Smooth muscle cell of the brain vasculature (primary cell): ENCODE data around the gene FUBP3.
"Not testable (repeated sequence)": the region's sequence is repeated elsewhere in the genome, so short reads cannot be mapped to it uniquely, and the experiment has no call there.

Source experiments
- DNase-seq: peaks from one replicate; pipeline ENCODE4 v3.0.0-alpha.2; 2012; ENCODE audit warnings: low read depth, low spot score

Gene FUBP3

GRCh38 chr9:130555968-130556367 is 23.4 kb upstream of the FUBP3 start:
- no peak for DNase-seq

- no peak for DNase-seq
Measured at GRCh38 chr9:130556396-130557076, 22.8 kb upstream of the FUBP3 start.

- DNase-seq: no peak
Measured at GRCh38 chr9:130557077-130557468, 22.3 kb upstream of the FUBP3 start.

GRCh38 chr9:130561056-130561455 is 18.3 kb upstream of the FUBP3 start:
- DNase-seq: no peak

GRCh38 chr9:130562525-130562924 is 16.9 kb upstream of the FUBP3 start:
- not testable (repeated sequence) for DNase-seq

- no peak for DNase-seq
Measured at GRCh38 chr9:130563797-130564196, 15.6 kb upstream of the FUBP3 start.

- DNase-seq: no peak
Measured at GRCh38 chr9:130565792-130566191, 13.6 kb upstream of the FUBP3 start.

- DNase-seq: peak; percentile 2
Measured at GRCh38 chr9:130570208-130570607, 9.2 kb upstream of the FUBP3 start.

GRCh38 chr9:130575514-130575913 is 3.9 kb upstream of the FUBP3 start:
- DNase-seq: no peak

- no peak for DNase-seq
Measured at GRCh38 chr9:130576176-130576575, 3.2 kb upstream of the FUBP3 start.

- DNase-seq: no peak
Measured at GRCh38 chr9:130579738-130580463, 524 bp downstream of the FUBP3 start.

- no peak for DNase-seq
Measured at GRCh38 chr9:130581766-130582165, 2.4 kb downstream of the FUBP3 start.

GRCh38 chr9:130583271-130583670 is 3.9 kb downstream of the FUBP3 start:
- no peak for DNase-seq

GRCh38 chr9:130587921-130588320 is 8.5 kb downstream of the FUBP3 start:
- DNase-seq: no peak

GRCh38 chr9:130588416-130588815 is 9.0 kb downstream of the FUBP3 start:
- no peak for DNase-seq

- DNase-seq: no peak
Measured at GRCh38 chr9:130589754-130590153, 10.4 kb downstream of the FUBP3 start.

- DNase-seq: no peak
Measured at GRCh38 chr9:130590305-130590704, 10.9 kb downstream of the FUBP3 start.

- DNase-seq: no peak
Measured at GRCh38 chr9:130593020-130593419, 13.6 kb downstream of the FUBP3 start.

- no peak for DNase-seq
Measured at GRCh38 chr9:130597228-130597627, 17.9 kb downstream of the FUBP3 start.

GRCh38 chr9:130598188-130598587 is 18.8 kb downstream of the FUBP3 start:
- DNase-seq: no peak

- no peak for DNase-seq
Measured at GRCh38 chr9:130599625-130600024, 20.2 kb downstream of the FUBP3 start.

GRCh38 chr9:130601100-130601499 is 21.7 kb downstream of the FUBP3 start:
- DNase-seq: no peak

GRCh38 chr9:130604295-130604694 is 24.9 kb downstream of the FUBP3 start:
- no peak for DNase-seq
